ES-I3 (cell line): ENCODE results near the gene KRTAP10-5.
"Not testable (repeated sequence)": the region's sequence is repeated elsewhere in the genome, so short reads cannot be mapped to it uniquely, and the experiment has no call there.

Source experiments
- H3K36me3 ChIP-seq: 2 replicates; pipeline ENCODE4 v1.6.1; 2013; ENCODE audit warnings: mild to moderate bottlenecking, low read length, control low read depth, moderate library complexity; ENCODE audit not compliant: insufficient read depth
- H3K4me1 ChIP-seq: 2 replicates; pipeline ENCODE4 v1.6.1; 2013; ENCODE audit warnings: mild to moderate bottlenecking, control low read depth, low read length; ENCODE audit not compliant: insufficient read depth
- H3K9ac ChIP-seq: 2 replicates; pipeline ENCODE4 v1.6.1; 2013; ENCODE audit warnings: low read depth, mild to moderate bottlenecking, low read length, moderate library complexity
- H3K9me3 ChIP-seq: 2 replicates; pipeline ENCODE4 v1.6.1; 2013; ENCODE audit warnings: mild to moderate bottlenecking, low read length, moderate library complexity; ENCODE audit not compliant: control insufficient read depth, insufficient read depth

Gene KRTAP10-5

GRCh38 chr21:44564886-44565598 is 15.4 kb downstream of the KRTAP10-5 start:
- Histone ChIP-seq H3K4me1 (no peaks in the 10 kb centered on the region), H3K9ac (no peak overlapping the region), H3K9me3 (no peaks in the 10 kb centered on the region)

GRCh38 chr21:44564099-44564498 is 16.3 kb downstream of the KRTAP10-5 start:
- H3K36me3 ChIP-seq, result no peaks in the 10 kb centered on the region
- no peak overlapping the region for H3K9ac ChIP-seq
- no peaks in the 10 kb centered on the region for H3K9me3 ChIP-seq
- H3K4me1 ChIP-seq, result no peaks in the 10 kb centered on the region

More at GRCh38 chr21:44564886-44565598, 15.4 kb downstream of the KRTAP10-5 start:
- H3K36me3 ChIP-seq, result no peaks in the 10 kb centered on the region

- 0 out of 2 replicates have a peak, but pooled peaks cover 3% of the 10 kb centered on the region for H3K4me1 ChIP-seq
- H3K9ac ChIP-seq, result no peak within 1 kb of the TSS
- H3K9me3 ChIP-seq, result no peaks in the 10 kb centered on the region
- no peaks in the 10 kb centered on the region for H3K36me3 ChIP-seq
Measured at GRCh38 chr21:44558695-44559094, 21.7 kb downstream of the KRTAP10-5 start, which contains the start of gene KRTAP10-3. Gene KRTAP10-3, minus strand, starts transcription at chr21:44558795. Its CDS starts 80 bp downstream, at chr21:44558715.

- H3K36me3 ChIP-seq, H3K9me3 ChIP-seq, H3K4me1 ChIP-seq, H3K9ac ChIP-seq: not testable (repeated sequence)
Measured at GRCh38 chr21:44558329-44558675, 22.1 kb downstream of the KRTAP10-5 start.

GRCh38 chr21:44557491-44558328 is 22.7 kb downstream of the KRTAP10-5 start:
- Histone ChIP-seq H3K4me1 (0 out of 2 replicates have a peak, but pooled peaks cover 3% of the 10 kb centered on the region), H3K36me3 (no peaks in the 10 kb centered on the region), H3K9ac (no peak overlapping the region), H3K9me3 (no peaks in the 10 kb centered on the region)

- Histone ChIP-seq H3K4me1 (peaks cover 9% of the 10 kb centered on the region), H3K9ac (no peak overlapping the region), H3K9me3 (no peaks in the 10 kb centered on the region)
Measured at GRCh38 chr21:44556879-44557278, 23.5 kb downstream of the KRTAP10-5 start.

GRCh38 chr21:44555200-44555875 is 25.1 kb downstream of the KRTAP10-5 start:
- peaks cover 9% of the 10 kb centered on the region for H3K4me1 ChIP-seq
- H3K36me3 ChIP-seq, result no peaks in the 10 kb centered on the region
- no peak overlapping the region for H3K9ac ChIP-seq
- H3K9me3 ChIP-seq, result no peaks in the 10 kb centered on the region

More at GRCh38 chr21:44556879-44557278, 23.5 kb downstream of the KRTAP10-5 start:
- H3K36me3 ChIP-seq, result no peaks in the 10 kb centered on the region

- H3K4me1 ChIP-seq, result peaks cover 25% of the 10 kb centered on the region
- no peaks in the 10 kb centered on the region for H3K36me3 ChIP-seq
- no peak overlapping the region for H3K9ac ChIP-seq
Measured at GRCh38 chr21:44552681-44553080, 27.7 kb downstream of the KRTAP10-5 start.

GRCh38 chr21:44552136-44552535 is 28.3 kb downstream of the KRTAP10-5 start:
- no peaks in the 10 kb centered on the region for H3K36me3 ChIP-seq
- H3K4me1 ChIP-seq, result peaks cover 23% of the 10 kb centered on the region
- H3K9ac ChIP-seq, result no peak overlapping the region
- no peaks in the 10 kb centered on the region; the same call in 1 of the 2 replicates for H3K9me3 ChIP-seq

More at GRCh38 chr21:44552681-44553080, 27.7 kb downstream of the KRTAP10-5 start:
- H3K9me3 ChIP-seq, result no peaks in the 10 kb centered on the region

GRCh38 chr21:44551340-44551961 is 29.0 kb downstream of the KRTAP10-5 start, which contains the start of gene KRTAP10-2:
Gene KRTAP10-2, minus strand, starts transcription at chr21:44551505. Its CDS starts 47 bp downstream, at chr21:44551458.
- no peaks in the 10 kb centered on the region; the same call in 1 of the 2 replicates for H3K9me3 ChIP-seq
- H3K4me1 ChIP-seq, result peaks cover 23% of the 10 kb centered on the region
- no peaks in the 10 kb centered on the region for H3K36me3 ChIP-seq
- no peak within 1 kb of the TSS for H3K9ac ChIP-seq

- H3K9ac ChIP-seq, result no peak overlapping the region
- no peaks in the 10 kb centered on the region for H3K36me3 ChIP-seq
- no peaks in the 10 kb centered on the region; the same call in 1 of the 2 replicates for H3K9me3 ChIP-seq
- H3K4me1 ChIP-seq, result peaks cover 23% of the 10 kb centered on the region
Measured at GRCh38 chr21:44550807-44551206, 29.6 kb downstream of the KRTAP10-5 start.

GRCh38 chr21:44550285-44550684 is 30.1 kb downstream of the KRTAP10-5 start:
- not testable (repeated sequence) for H3K9me3 ChIP-seq, H3K9ac ChIP-seq, H3K36me3 ChIP-seq
- peaks cover 23% of the 10 kb centered on the region for H3K4me1 ChIP-seq

GRCh38 chr21:44549525-44550211 is 30.7 kb downstream of the KRTAP10-5 start:
- H3K4me1 ChIP-seq, result peaks cover 23% of the 10 kb centered on the region
- H3K9me3 ChIP-seq, result no peaks in the 10 kb centered on the region; the same call in 1 of the 2 replicates
- H3K36me3 ChIP-seq, result no peaks in the 10 kb centered on the region
- no peak overlapping the region for H3K9ac ChIP-seq
